Activated CD4-positive, alpha-beta T cell treated with anti-CD3 and anti-CD28 coated beads, Interleukin-2, amount 50 U/mL, for 16 hours (primary cell): ENCODE results near the gene UBASH3A.
A peak's percentile ranks its signal among the peaks of the same experiment; 100 is the strongest.

ENCODE experiments used
- DNase-seq: peaks from one replicate; pipeline ENCODE4 v3.0.0-alpha.2; 2020

UBASH3A gene

DNA sequence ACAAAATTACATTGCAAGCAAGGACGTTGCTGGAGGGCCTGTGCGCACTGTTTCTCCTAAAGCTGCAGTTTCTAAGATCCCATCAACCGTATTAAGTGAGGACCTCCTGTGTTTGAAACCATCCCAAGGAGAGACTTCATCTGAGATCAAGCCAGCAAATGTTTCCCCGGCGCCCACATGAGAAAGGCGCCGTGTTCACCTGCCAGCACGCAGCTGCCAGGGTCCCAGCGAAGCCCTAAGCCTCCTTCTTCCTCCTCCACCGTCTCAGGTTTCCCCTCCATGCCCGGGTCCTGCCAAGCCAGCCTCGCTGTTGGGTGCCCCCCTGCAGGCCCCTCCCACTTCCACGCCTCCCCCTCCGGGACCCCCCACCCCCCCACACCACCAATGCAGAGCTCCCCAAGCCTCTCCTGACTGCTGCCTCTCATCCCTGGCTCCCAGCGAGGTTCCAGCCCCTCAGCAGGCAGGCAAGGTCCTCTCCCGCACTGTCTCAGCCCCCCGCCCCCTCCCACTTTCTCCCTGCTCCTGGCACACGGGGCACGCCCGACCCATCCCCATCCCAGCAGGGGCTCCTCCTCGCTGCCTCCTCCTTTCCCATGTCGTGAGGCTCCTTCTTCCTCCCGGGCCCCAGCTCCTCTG, 28.7 kb upstream of the UBASH3A start:
- DNase-seq, result no peak

DNA sequence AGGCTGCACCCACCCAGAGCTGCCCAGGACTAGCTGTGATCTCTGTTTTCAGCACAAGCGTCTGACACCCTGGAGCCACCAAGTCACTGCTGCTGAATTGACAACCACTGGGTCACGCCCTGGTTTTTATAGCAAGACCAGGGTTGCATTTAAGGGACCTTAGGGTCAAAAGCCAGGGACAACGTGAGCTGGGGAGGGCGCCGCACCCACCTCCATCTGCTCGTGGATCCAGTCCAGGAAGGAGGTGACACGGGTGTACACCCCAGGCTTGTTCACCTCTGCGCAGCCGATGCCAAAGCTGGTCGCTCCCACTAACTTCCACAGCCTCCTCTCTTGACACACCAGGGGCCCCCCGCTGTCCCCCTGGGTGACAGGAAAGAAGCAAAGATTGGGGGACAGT, 28.2 kb upstream of the UBASH3A start:
- DNase-seq, result no peak

GRCh38 chr21:42375966-42376337, 27.8 kb upstream of the UBASH3A start:
- DNase-seq, result no peak

GRCh38 chr21:42376338-42376982, 27.2 kb upstream of the UBASH3A start:
- DNase-seq, result peak; percentile 57

DNA sequence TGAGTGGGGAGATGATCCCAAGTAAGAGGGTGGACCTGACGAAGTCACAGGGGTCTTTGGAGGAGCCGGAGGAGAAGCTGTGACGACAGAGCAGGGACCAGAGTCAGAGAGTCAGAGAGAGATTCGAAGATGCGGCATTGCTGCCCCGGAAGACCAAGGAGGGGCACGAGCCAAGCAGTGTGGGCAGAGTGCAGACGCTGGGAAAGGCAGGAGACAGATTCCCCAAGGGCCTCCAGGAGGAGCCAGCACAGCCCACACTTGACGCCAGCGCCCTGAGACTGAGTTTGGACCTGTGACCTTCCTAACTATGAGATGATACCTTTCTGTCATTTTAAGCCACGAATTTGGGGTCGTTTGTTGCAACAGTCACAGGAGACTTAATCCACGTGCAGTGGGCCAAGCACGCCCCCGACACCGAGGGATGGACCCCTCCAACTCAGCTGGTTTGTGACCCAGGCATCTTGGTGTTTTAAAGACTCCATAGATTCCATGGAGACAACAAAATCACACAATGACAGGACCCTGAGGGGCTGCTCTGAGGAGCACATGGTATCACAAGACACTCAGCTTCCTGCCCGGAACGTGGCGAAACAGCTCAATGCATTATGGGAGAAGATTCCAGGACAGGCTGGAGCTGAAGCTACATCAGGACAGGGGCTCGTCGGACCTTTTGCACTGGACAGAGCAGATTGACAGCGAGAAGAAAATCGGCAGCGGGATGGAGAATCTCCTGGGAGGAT, 26.3 kb upstream of the UBASH3A start:
- no peak for DNase-seq

DNA sequence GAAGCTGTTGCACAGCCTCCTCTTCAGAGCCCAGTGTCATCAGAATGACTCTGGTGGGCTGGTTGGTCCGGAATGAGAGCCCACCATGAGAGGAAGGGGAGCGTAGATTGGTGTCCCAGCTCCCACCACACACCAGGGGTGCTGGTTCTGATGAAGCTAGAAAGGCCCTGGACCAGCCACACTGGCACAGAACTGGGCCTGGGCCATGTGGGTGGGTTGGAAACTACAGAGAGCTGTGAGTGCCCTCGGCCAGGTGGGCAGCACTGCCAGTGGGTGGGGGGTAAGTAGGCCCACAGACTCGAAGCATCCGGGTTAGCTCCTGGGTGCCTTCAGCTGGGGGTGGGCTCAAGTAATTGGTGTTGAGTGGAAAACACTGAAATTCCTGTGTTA, 25.8 kb upstream of the UBASH3A start:
- no peak for DNase-seq

- DNase-seq, result no peak
These were observed 25.3 kb upstream of the UBASH3A start for GRCh38 chr21:42378418-42378817.

DNA sequence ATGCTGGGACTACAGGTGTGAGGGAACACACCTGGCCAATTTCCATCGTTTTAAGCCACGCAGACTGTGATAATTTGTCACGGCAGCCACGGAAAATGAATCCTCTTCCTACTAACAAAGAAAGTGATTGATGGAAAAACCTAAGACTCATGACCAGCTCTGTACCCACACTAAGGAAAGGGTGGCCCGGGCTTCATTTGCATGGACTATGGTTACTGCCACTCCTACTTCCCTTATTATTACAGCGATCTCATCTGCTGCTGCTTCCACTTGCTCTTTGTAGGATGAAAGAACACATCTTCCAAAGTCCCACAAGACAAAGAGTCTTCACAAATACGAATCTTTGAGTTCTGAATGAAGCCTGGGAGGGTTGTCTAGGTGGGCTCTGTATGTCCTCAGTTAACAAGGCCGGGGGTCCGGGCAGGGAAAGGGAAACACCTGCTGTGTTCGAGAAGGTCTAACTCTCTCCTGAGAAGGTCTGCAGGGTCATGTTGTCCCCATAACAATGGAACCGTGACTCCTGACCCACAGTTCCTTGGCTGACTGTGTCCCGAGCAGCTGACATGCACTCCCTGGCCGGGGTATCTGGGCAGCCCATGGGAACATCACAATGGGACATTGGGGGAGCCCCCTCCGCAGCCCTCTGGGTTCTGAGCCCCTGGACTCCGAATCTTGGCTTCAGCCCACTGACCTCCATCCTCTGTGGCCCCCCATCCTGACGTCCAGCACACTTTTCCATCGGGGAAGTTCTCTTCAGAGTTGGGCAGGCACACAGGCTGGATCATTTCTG, 24.1 kb upstream of the UBASH3A start:
- DNase-seq, result no peak

DNA sequence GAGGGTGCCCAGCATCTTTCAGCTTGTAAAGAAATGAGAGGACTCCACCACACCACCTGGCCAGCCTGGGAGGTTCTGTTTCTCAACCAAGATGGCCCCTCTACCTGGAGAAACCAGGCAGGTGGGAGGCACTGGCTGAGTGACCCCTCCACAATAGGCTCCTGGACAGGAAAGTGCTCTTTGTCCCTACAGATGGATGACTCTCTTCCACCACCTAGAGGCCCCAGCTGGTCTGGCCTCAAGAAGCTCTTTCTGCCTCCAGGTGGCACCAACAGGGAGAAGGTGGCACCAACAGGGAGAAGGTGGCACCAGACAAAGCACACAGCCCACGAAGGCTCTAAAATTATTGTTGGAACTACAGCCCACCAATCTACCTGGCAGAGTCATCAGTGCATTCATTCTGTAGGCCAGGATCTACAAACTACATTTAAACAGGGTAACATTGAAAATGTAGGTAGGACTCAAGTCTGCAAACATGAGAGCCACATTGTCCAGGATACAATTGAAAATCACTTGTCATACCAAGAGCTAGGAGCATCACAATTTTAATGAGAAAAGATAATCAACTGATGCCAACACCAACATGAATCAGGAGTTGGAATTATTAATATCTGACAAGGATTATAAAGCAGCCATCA, 22.2 kb upstream of the UBASH3A start:
- peak; percentile 39 for DNase-seq

DNA sequence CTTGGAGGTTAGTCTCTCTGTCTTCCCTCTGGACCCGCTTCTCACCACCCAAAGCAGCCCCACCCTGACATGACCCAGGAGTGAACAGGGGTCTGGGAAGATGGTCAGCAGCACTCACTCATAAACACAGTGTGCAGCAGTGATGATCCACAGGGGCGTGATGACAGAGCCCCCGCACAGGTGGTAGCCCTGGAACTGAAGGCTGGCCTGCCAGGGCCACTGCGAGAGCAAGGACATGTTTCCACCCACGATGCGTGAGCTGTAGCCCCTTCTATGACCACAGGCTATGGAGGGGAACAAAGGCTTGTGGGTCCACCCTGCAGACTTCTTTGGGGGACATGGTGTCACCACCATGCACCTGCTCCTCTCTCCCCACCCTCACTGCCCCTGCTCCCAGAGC, 20.8 kb upstream of the UBASH3A start:
- no peak for DNase-seq

DNA sequence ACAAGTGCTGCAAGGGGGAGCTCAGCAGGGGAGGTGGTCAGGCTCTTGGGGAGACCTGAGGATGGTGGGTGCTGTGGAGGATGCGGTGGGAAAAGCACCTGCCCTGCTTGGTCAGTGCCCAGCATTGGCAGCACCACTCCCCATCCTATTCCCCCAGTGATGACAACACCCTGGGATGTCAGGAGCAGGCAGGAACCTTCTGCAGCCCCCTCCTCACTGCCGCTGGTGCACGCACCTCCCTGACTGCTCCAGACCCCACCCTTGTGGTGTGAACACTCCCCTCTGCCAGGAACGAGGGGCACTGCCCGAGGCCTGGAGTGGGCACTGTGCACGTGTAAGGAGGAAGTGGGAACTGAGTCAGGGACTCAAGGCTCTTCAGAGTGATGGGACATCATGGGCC, 20.4 kb upstream of the UBASH3A start:
- no peak for DNase-seq

DNA sequence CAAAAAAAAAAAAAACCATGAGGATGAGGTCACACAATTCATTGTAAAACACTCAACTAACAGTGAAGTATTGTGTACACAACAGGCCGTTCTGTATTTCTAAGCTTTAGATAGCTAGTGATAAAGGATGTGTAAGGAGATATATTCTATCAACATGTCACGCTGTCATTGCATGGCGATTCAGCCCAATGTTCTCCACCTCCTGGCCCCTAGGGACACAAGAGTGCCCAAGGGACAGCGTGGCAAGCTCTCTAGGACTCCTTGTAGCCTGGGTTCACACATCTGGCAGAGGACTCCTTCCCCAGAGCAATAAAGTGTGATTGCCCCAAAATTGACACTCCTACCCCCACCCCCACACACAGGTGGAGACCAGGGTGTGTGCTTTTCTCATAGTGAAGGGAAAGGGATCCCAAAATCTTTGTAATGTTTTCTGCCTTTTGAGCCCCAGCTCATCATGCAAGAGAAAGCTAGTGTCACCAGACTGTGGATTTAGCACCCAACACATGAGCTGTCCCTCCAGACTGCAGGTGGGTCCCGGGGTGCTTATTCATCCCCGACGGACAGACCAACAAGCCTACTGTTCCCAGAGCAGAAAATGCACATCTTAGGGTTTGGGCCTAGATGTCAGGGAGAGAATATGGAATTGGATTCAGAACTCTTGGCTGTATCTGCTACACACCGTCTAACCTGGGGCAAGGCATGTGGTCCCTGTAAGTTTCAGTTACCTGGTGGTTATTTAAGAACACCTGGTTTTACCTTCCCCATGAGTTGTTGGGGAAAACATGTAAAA, 19.4 kb upstream of the UBASH3A start:
- DNase-seq, result no peak

DNA sequence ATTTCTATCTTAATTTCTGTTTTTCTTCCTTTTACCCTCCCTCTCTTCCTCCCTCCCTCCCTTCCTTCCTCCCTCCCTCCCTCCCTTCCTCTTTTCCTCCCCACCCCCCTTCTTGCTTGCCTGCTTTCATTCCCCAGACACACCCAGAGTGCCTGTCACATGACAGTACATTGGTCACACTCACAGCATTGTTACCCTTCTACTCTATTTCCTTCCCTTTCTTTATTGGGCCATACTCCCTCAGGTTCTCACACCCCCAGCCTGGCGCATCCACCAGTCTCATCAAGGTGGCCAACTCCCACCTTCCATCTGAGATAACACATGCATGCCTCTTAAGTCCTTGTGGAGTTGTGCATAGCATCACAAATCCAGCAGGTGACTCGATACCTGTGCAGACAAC, 18.7 kb upstream of the UBASH3A start:
- no peak for DNase-seq

- no peak for DNase-seq
These were observed 18.1 kb upstream of the UBASH3A start for GRCh38 chr21:42385619-42386018.

- DNase-seq, result no peak
These were observed 17.6 kb upstream of the UBASH3A start for GRCh38 chr21:42386034-42386591.

- no peak for DNase-seq
These were observed 16.5 kb upstream of the UBASH3A start for GRCh38 chr21:42387164-42387563.

- no peak for DNase-seq
These were observed 15.8 kb upstream of the UBASH3A start for GRCh38 chr21:42387843-42388340.

GRCh38 chr21:42388740-42389448, 14.8 kb upstream of the UBASH3A start:
- DNase-seq, result peak; percentile 34

DNA sequence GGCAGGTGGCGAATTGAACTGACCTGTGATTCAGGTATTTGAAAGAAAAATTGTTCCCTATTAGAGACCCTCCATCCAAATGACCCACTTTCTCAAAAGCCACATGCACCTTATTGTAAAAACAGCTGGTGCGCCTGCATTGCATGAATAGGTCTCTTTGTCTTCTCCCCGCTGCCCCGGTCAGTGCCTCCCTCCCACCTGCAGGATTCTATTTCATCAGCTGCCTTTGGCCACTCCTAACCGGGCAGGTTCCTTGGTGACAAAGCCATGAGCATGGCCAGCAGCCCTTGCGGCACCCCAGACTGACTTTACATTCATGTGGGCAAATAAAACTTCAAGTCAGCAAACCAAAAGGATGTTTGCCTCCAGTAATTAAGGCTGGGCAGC, 14.3 kb upstream of the UBASH3A start:
- DNase-seq, result no peak

GRCh38 chr21:42390193-42390592, 13.5 kb upstream of the UBASH3A start:
- DNase-seq, result no peak

- DNase-seq, result no peak
These were observed 13.0 kb upstream of the UBASH3A start for GRCh38 chr21:42390696-42391095.
